ENCODE data around the gene PARD6B. TPM values are rescaled to one million over a fixed set of nuclear protein-coding genes. Genes with fewer than 3 reads are reported as not detected.

The PARD6B gene
- total RNA-seq, 1 experiment from 2014 or later = 43.3 TPM

GRCh38 chr20:50804437-50805348, 73.3 kb downstream of the PARD6B start:
- in situ Hi-C loops (cut with HindIII; ENCODE audit: low sequenced_read_pairs) = no loop called here
- no peak for DNase-seq (ENCODE audit: low spot score)

GRCh38 chr20:50805349-50805684, 73.9 kb downstream of the PARD6B start:
- no peak for DNase-seq (ENCODE audit: low spot score)
- in situ Hi-C loops (cut with HindIII; ENCODE audit: low sequenced_read_pairs) = no loop called here

GRCh38 chr20:50806126-50806768, 74.9 kb downstream of the PARD6B start:
- in situ Hi-C loops (cut with HindIII; ENCODE audit: low sequenced_read_pairs) = no loop called here
- no peak for DNase-seq (ENCODE audit: low spot score)

Other genes starting within 250 kb of the PARD6B start
- gene PTPN1, start 221.2 kb upstream of the PARD6B start, total RNA-seq (2014; rRNA removed; shearing (Covaris generic)) = 41.1 and 46.5 TPM in 2 replicates
- 6.9 and 7.4 TPM in 2 replicates for gene RIPOR3, start 40.0 kb upstream of the PARD6B start, total RNA-seq (2014; rRNA removed; shearing (Covaris generic))
- 20.7 and 32.2 TPM in 2 replicates for gene BCAS4, start 63.5 kb downstream of the PARD6B start, total RNA-seq (2014; rRNA removed; shearing (Covaris generic))
- gene ADNP, start 199.9 kb downstream of the PARD6B start, total RNA-seq (2014; rRNA removed; shearing (Covaris generic)) = 11.9 and 16.5 TPM in 2 replicates
- 148 and 156 TPM in 2 replicates for gene DPM1, start 227.0 kb downstream of the PARD6B start, total RNA-seq (2014; rRNA removed; shearing (Covaris generic))
- 14.0 and 15.0 TPM in 2 replicates for gene MOCS3, start 227.2 kb downstream of the PARD6B start, total RNA-seq (2014; rRNA removed; shearing (Covaris generic))